AG04449 (cell line): Measurements from ENCODE around the gene RBMS3.

Experiments used
- CTCF ChIA-PET: fragments of 350-600 bp; formaldehyde crosslinking; extraction: SDS; loops from one replicate; lab custom pipeline; 2021; ENCODE audit warnings: antibody characterized with exemption; lab: Yijun Ruan, JAX
- POLR2A ChIA-PET: fragments of 400-600, 350-600 bp; formaldehyde crosslinking; extraction: SDS; loops from one replicate; lab custom pipeline; 2020; ENCODE audit warnings: antibody characterized with exemption, inconsistent platforms; lab: Yijun Ruan, JAX
- DNase-seq: peaks from one replicate; pipeline ENCODE4 v3.0.0-alpha.2; 2010; ENCODE audit warnings: low read depth, low spot score
- H3K4me3 ChIP-seq: 2 replicates; pipeline ENCODE4 v1.5.1; 2011; ENCODE audit warnings: low read depth, mild to moderate bottlenecking, control low read depth, low read length
- CTCF ChIP-seq: IDR thresholded peaks from one replicate; pipeline ENCODE4 v1.5.1; 2011; ENCODE audit warnings: mild to moderate bottlenecking, moderate library complexity, low read length, control low read depth, inconsistent platforms; ENCODE audit not compliant: insufficient read depth; ENCODE audit errors: missing control alignments

Gene RBMS3

GRCh38 chr3:29314727-29315088 lies 33.8 kb downstream of the RBMS3 start:
- ChIA-PET CTCF (interaction anchor here (1.4 kb wide), 1 partner anchor 15 kb away, joined by 3 read pairs; no protein-coding TSS in a partner anchor), POLR2A (no interaction called here)
- no peak overlapping the region for H3K4me3 ChIP-seq
- DNase-seq: no peak
- no peak for TF ChIP-seq CTCF

GRCh38 chr3:29317659-29318173 lies 36.8 kb downstream of the RBMS3 start:
- H3K4me3 ChIP-seq: no peak overlapping the region
- TF ChIP-seq CTCF: no peak
- ChIA-PET CTCF (interaction anchor here (1.2 to 1.7 kb wide), 3 partner anchors 9 to 442 kb away, joined by 3 read pairs; no protein-coding TSS in a partner anchor), POLR2A (no interaction called here)
- DNase-seq: no peak

GRCh38 chr3:29318251-29318650 lies 37.4 kb downstream of the RBMS3 start:
- ChIA-PET CTCF (interaction anchor here (1.2 to 1.7 kb wide), 3 partner anchors 9 to 442 kb away, joined by 3 read pairs; no protein-coding TSS in a partner anchor), POLR2A (interaction anchor here (1.8 kb wide), 1 partner anchor 13 kb away, joined by 5 read pairs; no protein-coding TSS in a partner anchor)
- no peak for TF ChIP-seq CTCF
- DNase-seq: no peak
- no peak overlapping the region for H3K4me3 ChIP-seq

GRCh38 chr3:29319262-29319661 lies 38.4 kb downstream of the RBMS3 start:
- no peak for TF ChIP-seq CTCF
- POLR2A ChIA-PET: interaction anchor here (1.8 kb wide), 1 partner anchor 12 kb away, joined by 5 read pairs; no protein-coding TSS in a partner anchor
- H3K4me3 ChIP-seq: no peak overlapping the region
- CTCF ChIA-PET: no interaction called here
- DNase-seq: no peak

GRCh38 chr3:29319798-29320197 lies 38.9 kb downstream of the RBMS3 start:
- DNase-seq: no peak
- H3K4me3 ChIP-seq: no peak overlapping the region
- CTCF ChIA-PET: no interaction called here
- POLR2A ChIA-PET: interaction anchor here (1.8 kb wide), 1 partner anchor 12 kb away, joined by 5 read pairs; no protein-coding TSS in a partner anchor
- no peak for TF ChIP-seq CTCF

- no peak for TF ChIP-seq CTCF
- DNase-seq: no peak
- CTCF ChIA-PET: no interaction called here
- POLR2A ChIA-PET: no interaction called here
- H3K4me3 ChIP-seq: no peak overlapping the region
These were observed 41.7 kb downstream of the RBMS3 start for GRCh38 chr3:29322586-29322985.
